ENCODE measurements around the gene TEX52. TPM values are rescaled to one million over a fixed set of nuclear protein-coding genes. Genes with fewer than 3 reads are reported as not detected.
"Not testable (repeated sequence)": the region's sequence is repeated elsewhere in the genome, so short reads cannot be mapped to it uniquely, and the experiment has no call there.

Gene TEX52
- total RNA-seq, 4 donors from 2014 or later = not detected

GRCh38 chr12:2876431-2877046 lies 19.7 kb upstream of the TEX52 start:
- peak overlapping the region; percentile 51 to 90 (median 88) for H3K4me3 ChIP-seq
- no peak for TF ChIP-seq POLR2A (IDR thresholded peaks at IDR 0.05)
- TF ChIP-seq EP300 (IDR thresholded peaks at IDR 0.05) = no peak
- no peak for TF ChIP-seq CTCF (IDR thresholded peaks at IDR 0.05)
- H3K27ac ChIP-seq = peak overlapping the region in 3 of 4 donors; percentile 95 to 98 (median 97)
- no peak for DNase-seq (ENCODE audit: low spot score in 2 of 2)
- H3K4me1 ChIP-seq = peaks cover 0 to 25% (median 12%) of the 10 kb centered on the region in 4 donors
- H3K36me3 ChIP-seq = no peaks in the 10 kb centered on the region
- WGBS, 2 donors = 4 to 10% methylated on average over 11 to 20 of the region's 38 CpGs
- H3K27me3 ChIP-seq = no peaks in the 10 kb centered on the region
- H3K9me3 ChIP-seq = no peaks in the 10 kb centered on the region

- not testable (repeated sequence) for H3K9me3 ChIP-seq; DNase-seq (ENCODE audit: low spot score in 2 of 2); H3K27me3 ChIP-seq; H3K4me1 ChIP-seq; H3K27ac ChIP-seq; H3K36me3 ChIP-seq; H3K4me3 ChIP-seq
- WGBS, 2 donors = 87 to 92% methylated on average over 9 of the region's 9 CpGs
These were observed 12.3 kb upstream of the TEX52 start for GRCh38 chr12:2868986-2869632.

GRCh38 chr12:2864198-2864597 lies 7.4 kb upstream of the TEX52 start:
- no peak for DNase-seq (ENCODE audit: low spot score in 2 of 2)
- Histone ChIP-seq H3K27me3 (no peaks in the 10 kb centered on the region), H3K36me3 (peaks cover 0 to 3% (median 0%) of the 10 kb centered on the region in 3 donors), H3K9me3 (no peaks in the 10 kb centered on the region), H3K27ac (no peak overlapping the region), H3K4me3 (no peak overlapping the region), H3K4me1 (no peaks in the 10 kb centered on the region)
- 97 to 100% methylated on average over 9 of the region's 9 CpGs for WGBS, 2 donors
- TF ChIP-seq CTCF (IDR thresholded peaks at IDR 0.05) = no peak
- TF ChIP-seq EP300 (IDR thresholded peaks at IDR 0.05) = no peak
- no peak for TF ChIP-seq POLR2A (IDR thresholded peaks at IDR 0.05)

- H3K9me3 ChIP-seq; H3K4me3 ChIP-seq; H3K27me3 ChIP-seq; H3K4me1 ChIP-seq; H3K27ac ChIP-seq; DNase-seq (ENCODE audit: low spot score in 2 of 2); H3K36me3 ChIP-seq: not testable (repeated sequence)
- 94 to 98% methylated on average over 7 of the region's 7 CpGs for WGBS, 2 donors
These were observed 6.6 kb upstream of the TEX52 start for GRCh38 chr12:2863402-2863801.

- H3K36me3 ChIP-seq = peaks cover 0 to 11% (median 0%) of the 10 kb centered on the region in 3 donors
- no peak for DNase-seq (ENCODE audit: low spot score in 2 of 2)
- WGBS, 2 donors = 90 to 92% methylated on average over 7 of the region's 7 CpGs
- H3K27ac ChIP-seq = no peak overlapping the region
- H3K4me3 ChIP-seq = no peak overlapping the region
- H3K9me3 ChIP-seq = no peaks in the 10 kb centered on the region
- H3K27me3 ChIP-seq = no peaks in the 10 kb centered on the region
- no peaks in the 10 kb centered on the region for H3K4me1 ChIP-seq
- TF ChIP-seq EP300 (IDR thresholded peaks at IDR 0.05) = no peak
- no peak for TF ChIP-seq POLR2A (IDR thresholded peaks at IDR 0.05)
- no peak for TF ChIP-seq CTCF (IDR thresholded peaks at IDR 0.05)
These were observed 6.0 kb upstream of the TEX52 start for GRCh38 chr12:2862876-2863275.

GRCh38 chr12:2860170-2860569 lies 3.3 kb upstream of the TEX52 start:
- TF ChIP-seq EP300 (IDR thresholded peaks at IDR 0.05) (no peak), POLR2A (IDR thresholded peaks at IDR 0.05) (no peak), CTCF (IDR thresholded peaks at IDR 0.05) (no peak)
- no peak for DNase-seq (ENCODE audit: low spot score in 2 of 2)
- Histone ChIP-seq H3K9me3 (no peaks in the 10 kb centered on the region), H3K36me3 (peaks cover 0 to 11% (median 0%) of the 10 kb centered on the region in 3 donors), H3K27ac (no peak overlapping the region), H3K4me3 (no peak overlapping the region), H3K4me1 (no peaks in the 10 kb centered on the region), H3K27me3 (no peaks in the 10 kb centered on the region)

All from tibial nerve (tissue), 4 donors.